SK-N-SH treated with all-trans-retinoic acid at 6 μM for 48 hours (cell line): Measurements from ENCODE around the gene FTO.
A peak's percentile ranks its signal among the peaks of the same experiment; 100 is the strongest.

Experiments
- ATAC-seq: fragments of 200-7000 bp; cut with Tn5 transposase; 3 replicates; pipeline ENCODE4 v1.9.1; 2020; ENCODE audit warnings: mild to moderate bottlenecking, moderate library complexity
- ARNTL ChIP-seq: fragments of 450-650 bp; formaldehyde crosslinking; IDR thresholded peaks from 2 replicates; pipeline ENCODE4 v1.5.0; 2020; ENCODE audit warnings: low read depth, mild to moderate bottlenecking, moderate library complexity, borderline replicate concordance
- BACH2 ChIP-seq: fragments of 250-450 bp; sonication (Bioruptor Pico); IDR thresholded peaks from 2 replicates; pipeline ENCODE4 v1.9.0; 2021; ENCODE audit warnings: mild to moderate bottlenecking, borderline replicate concordance
- CREB5 ChIP-seq: fragments of 250-450 bp; sonication (Bioruptor Pico); IDR thresholded peaks from 2 replicates; pipeline ENCODE4 v1.5.1; 2020; ENCODE audit warnings: low read depth, mild to moderate bottlenecking, moderate library complexity
- CSDC2 ChIP-seq: fragments of 250-450 bp; sonication (Bioruptor Pico); IDR thresholded peaks from 2 replicates; pipeline ENCODE4 v1.5.0; 2020; ENCODE audit warnings: mild to moderate bottlenecking, moderate library complexity
- CSRNP3 ChIP-seq: fragments of 250-450 bp; sonication (Bioruptor Pico); IDR thresholded peaks from 2 replicates; pipeline ENCODE4 v1.5.1; 2021; ENCODE audit warnings: mild to moderate bottlenecking, moderate library complexity
- ISL1 ChIP-seq: fragments of 250-450 bp; sonication (Bioruptor Pico); IDR thresholded peaks from 2 replicates; pipeline ENCODE4 v2.1.2; 2022; ENCODE audit warnings: mild to moderate bottlenecking, moderate library complexity
- OSR1 ChIP-seq: fragments of 250-450 bp; sonication (Bioruptor Pico); IDR thresholded peaks from 2 replicates; pipeline ENCODE4 v1.8.0; 2022; ENCODE audit warnings: moderate library complexity, mild to moderate bottlenecking, inconsistent platforms
- PATZ1 ChIP-seq: fragments of 250-450 bp; sonication (Bioruptor Pico); IDR thresholded peaks from 2 replicates; pipeline ENCODE4 v1.8.0; 2020; ENCODE audit warnings: mild to moderate bottlenecking, moderate library complexity, borderline replicate concordance
- RARB ChIP-seq: fragments of 250-450 bp; sonication (Bioruptor Pico); IDR thresholded peaks from 2 replicates; pipeline ENCODE4 v1.8.0; 2021; ENCODE audit warnings: mild to moderate bottlenecking, moderate library complexity
- SNAI2 ChIP-seq: fragments of 250-450 bp; sonication (Bioruptor Pico); IDR thresholded peaks from 2 replicates; pipeline ENCODE4 v1.5.0; 2020; ENCODE audit warnings: mild to moderate bottlenecking, moderate library complexity
- TCF4 ChIP-seq: fragments of 250-450 bp; sonication (Bioruptor Pico); IDR thresholded peaks from 2 replicates; pipeline ENCODE4 v1.8.0; 2021; ENCODE audit warnings: mild to moderate bottlenecking, moderate library complexity, borderline replicate concordance
- ZC3H10 ChIP-seq: fragments of 250-450 bp; sonication (Bioruptor Pico); IDR thresholded peaks from 2 replicates; pipeline ENCODE4 v1.5.1; 2021; ENCODE audit warnings: mild to moderate bottlenecking, moderate library complexity
- ZFP30 ChIP-seq: fragments of 450-650 bp; formaldehyde crosslinking; IDR thresholded peaks from 2 replicates; pipeline ENCODE4 v1.5.0; 2022; ENCODE audit warnings: mild to moderate bottlenecking, moderate library complexity
- ZNF70 ChIP-seq: fragments of 450-650 bp; formaldehyde crosslinking; IDR thresholded peaks from 2 replicates; pipeline ENCODE4 v1.5.0; 2020; ENCODE audit warnings: mild to moderate bottlenecking, moderate library complexity
- ZNF8 ChIP-seq: fragments of 450-650 bp; formaldehyde crosslinking; IDR thresholded peaks from 2 replicates; pipeline ENCODE4 v1.5.0; 2020; ENCODE audit warnings: mild to moderate bottlenecking, moderate library complexity
- TF ChIP-seq, protein P1 (sequence below): fragments of 250-450 bp; sonication (Bioruptor Pico); IDR thresholded peaks from 2 replicates; pipeline ENCODE4 v1.5.0; 2020; ENCODE audit warnings: mild to moderate bottlenecking, moderate library complexity

Gene FTO

GRCh38 chr16:54053891-54054820, 350.2 kb downstream of the FTO start:
- no peak for ATAC-seq
- TF ChIP-seq, protein P1, sequence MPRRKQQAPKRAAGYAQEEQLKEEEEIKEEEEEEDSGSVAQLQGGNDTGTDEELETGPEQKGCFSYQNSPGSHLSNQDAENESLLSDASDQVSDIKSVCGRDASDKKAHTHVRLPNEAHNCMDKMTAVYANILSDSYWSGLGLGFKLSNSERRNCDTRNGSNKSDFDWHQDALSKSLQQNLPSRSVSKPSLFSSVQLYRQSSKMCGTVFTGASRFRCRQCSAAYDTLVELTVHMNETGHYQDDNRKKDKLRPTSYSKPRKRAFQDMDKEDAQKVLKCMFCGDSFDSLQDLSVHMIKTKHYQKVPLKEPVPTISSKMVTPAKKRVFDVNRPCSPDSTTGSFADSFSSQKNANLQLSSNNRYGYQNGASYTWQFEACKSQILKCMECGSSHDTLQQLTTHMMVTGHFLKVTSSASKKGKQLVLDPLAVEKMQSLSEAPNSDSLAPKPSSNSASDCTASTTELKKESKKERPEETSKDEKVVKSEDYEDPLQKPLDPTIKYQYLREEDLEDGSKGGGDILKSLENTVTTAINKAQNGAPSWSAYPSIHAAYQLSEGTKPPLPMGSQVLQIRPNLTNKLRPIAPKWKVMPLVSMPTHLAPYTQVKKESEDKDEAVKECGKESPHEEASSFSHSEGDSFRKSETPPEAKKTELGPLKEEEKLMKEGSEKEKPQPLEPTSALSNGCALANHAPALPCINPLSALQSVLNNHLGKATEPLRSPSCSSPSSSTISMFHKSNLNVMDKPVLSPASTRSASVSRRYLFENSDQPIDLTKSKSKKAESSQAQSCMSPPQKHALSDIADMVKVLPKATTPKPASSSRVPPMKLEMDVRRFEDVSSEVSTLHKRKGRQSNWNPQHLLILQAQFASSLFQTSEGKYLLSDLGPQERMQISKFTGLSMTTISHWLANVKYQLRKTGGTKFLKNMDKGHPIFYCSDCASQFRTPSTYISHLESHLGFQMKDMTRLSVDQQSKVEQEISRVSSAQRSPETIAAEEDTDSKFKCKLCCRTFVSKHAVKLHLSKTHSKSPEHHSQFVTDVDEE (CRISPR knock-in tag) = no peak
- TF ChIP-seq CSDC2 (CRISPR knock-in tag) = no peak
- no peak for TF ChIP-seq CSRNP3 (CRISPR knock-in tag)
- TF ChIP-seq BACH2 (CRISPR knock-in tag) = no peak

- ATAC-seq = no peak
- TF ChIP-seq ZFP30 (no peak), ZNF8 (CRISPR knock-in tag) (no peak), OSR1 (CRISPR knock-in tag) (no peak), SNAI2 (CRISPR knock-in tag) (no peak), BACH2 (CRISPR knock-in tag) (no peak), CSRNP3 (CRISPR knock-in tag) (no peak), CREB5 (no peak), PATZ1 (no peak), TCF4 (CRISPR knock-in tag) (no peak)
These were observed 351.2 kb downstream of the FTO start for GRCh38 chr16:54055191-54055590.

DNA sequence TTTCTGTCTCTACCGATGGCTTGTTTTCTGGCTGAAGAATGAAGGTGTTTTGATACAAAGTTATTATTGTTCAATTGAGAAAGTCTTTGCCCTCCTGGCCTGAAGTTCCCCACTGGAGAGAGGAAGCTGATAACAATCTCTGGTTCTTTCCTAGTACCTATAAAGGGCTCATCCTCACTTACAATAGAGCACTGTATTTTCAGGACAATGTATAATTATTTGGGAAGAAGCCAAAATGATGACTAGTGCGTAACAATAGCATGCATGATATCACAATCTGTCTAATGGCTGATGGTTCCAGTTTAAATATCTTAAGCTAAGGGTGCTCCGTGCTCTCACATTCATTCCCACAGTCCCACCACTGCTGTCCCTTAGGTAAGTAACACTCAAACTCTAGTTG, 351.9 kb downstream of the FTO start:
- no peak for TF ChIP-seq ARNTL (CRISPR knock-in tag)
- TF ChIP-seq PATZ1 = no peak
- TF ChIP-seq TCF4 (CRISPR knock-in tag) = no peak
- TF ChIP-seq, protein P1 (CRISPR knock-in tag) = no peak
- no peak for TF ChIP-seq ZC3H10 (CRISPR knock-in tag)
- TF ChIP-seq ISL1 (CRISPR knock-in tag) = no peak
- TF ChIP-seq ZNF70 (CRISPR knock-in tag) = no peak
- no peak for TF ChIP-seq CSDC2 (CRISPR knock-in tag)
- TF ChIP-seq RARB (CRISPR knock-in tag) = no peak
- ATAC-seq = peak; percentile 32; the same call in 2 of the 3 replicates
